Cardiac fibroblast (primary cell): ENCODE results near the gene JARID2.

Experiments used
- DNase-seq, 2 donors: peaks; one replicate each; pipeline versions ENCODE4 v3.0.0 to v3.0.0-alpha.2; 2010; ENCODE audit warnings: low read depth in 2 of 2
- H3K4me3 ChIP-seq, 2 donors: replicated peaks in 1 of 2; 1 replicate in 1 of 2; 2 replicates in 1 of 2; pipeline ENCODE4 v1.5.1; 2011; ENCODE audit warnings: low read depth in 2 of 2, low read length in 2 of 2, mild to moderate bottlenecking in 2 of 2, moderate library complexity in 1 of 2
- TF ChIP-seq, protein P1 (sequence below): IDR thresholded peaks from one replicate; pipeline ENCODE4 v1.5.1; 2011; ENCODE audit warnings: low read depth, mild to moderate bottlenecking, low read length, inconsistent platforms

Gene JARID2

GRCh38 chr6:15510121-15510520 is 264.3 kb downstream of the JARID2 start:
- H3K4me3 ChIP-seq: no peak overlapping the region
- no peak for DNase-seq
- TF ChIP-seq, protein P1, sequence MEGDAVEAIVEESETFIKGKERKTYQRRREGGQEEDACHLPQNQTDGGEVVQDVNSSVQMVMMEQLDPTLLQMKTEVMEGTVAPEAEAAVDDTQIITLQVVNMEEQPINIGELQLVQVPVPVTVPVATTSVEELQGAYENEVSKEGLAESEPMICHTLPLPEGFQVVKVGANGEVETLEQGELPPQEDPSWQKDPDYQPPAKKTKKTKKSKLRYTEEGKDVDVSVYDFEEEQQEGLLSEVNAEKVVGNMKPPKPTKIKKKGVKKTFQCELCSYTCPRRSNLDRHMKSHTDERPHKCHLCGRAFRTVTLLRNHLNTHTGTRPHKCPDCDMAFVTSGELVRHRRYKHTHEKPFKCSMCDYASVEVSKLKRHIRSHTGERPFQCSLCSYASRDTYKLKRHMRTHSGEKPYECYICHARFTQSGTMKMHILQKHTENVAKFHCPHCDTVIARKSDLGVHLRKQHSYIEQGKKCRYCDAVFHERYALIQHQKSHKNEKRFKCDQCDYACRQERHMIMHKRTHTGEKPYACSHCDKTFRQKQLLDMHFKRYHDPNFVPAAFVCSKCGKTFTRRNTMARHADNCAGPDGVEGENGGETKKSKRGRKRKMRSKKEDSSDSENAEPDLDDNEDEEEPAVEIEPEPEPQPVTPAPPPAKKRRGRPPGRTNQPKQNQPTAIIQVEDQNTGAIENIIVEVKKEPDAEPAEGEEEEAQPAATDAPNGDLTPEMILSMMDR: no peak

DNA sequence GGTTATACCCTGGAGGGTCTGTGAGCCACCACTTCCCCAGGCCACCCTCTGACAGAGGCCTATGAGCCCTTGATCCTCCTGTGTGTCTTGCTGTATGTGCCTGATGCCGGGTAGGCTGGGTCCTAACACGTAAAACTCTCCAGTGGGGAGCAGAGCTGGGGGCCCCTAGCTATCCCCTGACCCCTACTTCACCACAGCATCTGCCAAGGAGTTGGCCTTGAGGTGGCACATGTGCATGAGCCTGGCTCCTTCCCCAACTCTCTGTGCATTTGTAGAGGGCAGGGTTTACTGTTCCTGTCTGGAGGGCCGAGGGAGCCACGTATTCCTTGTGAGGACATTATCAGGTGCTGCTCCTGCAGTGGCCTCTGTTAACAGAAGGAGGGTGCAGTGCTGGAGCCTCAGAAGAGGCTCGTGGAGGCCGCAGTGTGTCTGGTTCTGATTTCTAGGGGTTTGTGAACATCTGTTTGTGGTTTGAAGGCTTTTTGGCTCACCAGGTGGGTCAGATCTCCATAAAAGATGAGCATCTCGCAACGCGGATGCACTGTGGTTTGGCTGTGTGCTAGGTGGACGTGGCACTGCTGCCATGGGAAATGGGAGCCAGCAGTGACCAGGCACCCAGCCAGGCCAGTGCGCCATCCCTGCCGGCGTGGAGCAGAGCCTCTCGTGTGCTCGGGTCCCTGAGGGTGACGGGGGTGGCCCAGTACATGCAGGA is 264.8 kb downstream of the JARID2 start:
- TF ChIP-seq, protein P1: no peak
- no peak for DNase-seq
- no peak overlapping the region for H3K4me3 ChIP-seq

GRCh38 chr6:15511248-15512125 is 265.6 kb downstream of the JARID2 start:
- DNase-seq: no peak
- TF ChIP-seq, protein P1: no peak
- H3K4me3 ChIP-seq: no peak overlapping the region

DNA sequence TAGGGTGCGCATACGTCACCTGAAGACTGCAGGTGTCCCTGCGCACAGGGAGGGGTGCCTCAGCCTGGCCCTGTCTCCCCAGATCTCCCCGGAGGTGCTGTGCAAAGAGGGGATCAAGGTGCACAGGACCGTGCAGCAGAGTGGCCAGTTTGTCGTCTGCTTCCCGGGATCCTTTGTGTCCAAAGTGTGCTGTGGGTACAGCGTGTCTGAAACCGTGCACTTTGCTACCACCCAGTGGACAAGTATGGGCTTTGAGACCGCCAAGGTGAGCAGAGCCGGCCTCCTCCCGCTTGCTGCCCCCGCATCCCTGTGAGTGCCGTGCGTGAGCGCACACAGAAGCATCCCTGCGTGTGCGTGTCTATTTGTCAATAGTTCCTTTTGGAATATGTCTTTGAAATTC is 266.3 kb downstream of the JARID2 start:
- no peak for DNase-seq
- TF ChIP-seq, protein P1: no peak
- H3K4me3 ChIP-seq: no peak overlapping the region

GRCh38 chr6:15512721-15513120 is 266.9 kb downstream of the JARID2 start:
- TF ChIP-seq, protein P1: no peak

GRCh38 chr6:15513131-15513771 is 267.4 kb downstream of the JARID2 start:
- TF ChIP-seq, protein P1: no peak
- no peak overlapping the region for H3K4me3 ChIP-seq
- no peak for DNase-seq

More at GRCh38 chr6:15512721-15513120, 266.9 kb downstream of the JARID2 start:
- DNase-seq: no peak
- H3K4me3 ChIP-seq: no peak overlapping the region
